22Rv1 (cell line): Measurements from ENCODE around the gene CTNNA3.

Experiments
- CTCF ChIP-seq: fragments of 450-650 bp; IDR thresholded peaks from 2 replicates; pipeline ENCODE4 v1.5.1; 2017; ENCODE audit warnings: mild to moderate bottlenecking
- ZFX ChIP-seq: fragments of 450-650 bp; IDR thresholded peaks from 2 replicates; pipeline ENCODE4 v1.6.1; 2017; ENCODE audit warnings: antibody characterized with exemption, borderline replicate concordance

GRCh38 chr10:65900271-65900670, 1795.7 kb downstream of the CTNNA3 start:
- TF ChIP-seq CTCF (no peak), ZFX (no peak)
